ENCODE data around the gene KCNG1.

DNA sequence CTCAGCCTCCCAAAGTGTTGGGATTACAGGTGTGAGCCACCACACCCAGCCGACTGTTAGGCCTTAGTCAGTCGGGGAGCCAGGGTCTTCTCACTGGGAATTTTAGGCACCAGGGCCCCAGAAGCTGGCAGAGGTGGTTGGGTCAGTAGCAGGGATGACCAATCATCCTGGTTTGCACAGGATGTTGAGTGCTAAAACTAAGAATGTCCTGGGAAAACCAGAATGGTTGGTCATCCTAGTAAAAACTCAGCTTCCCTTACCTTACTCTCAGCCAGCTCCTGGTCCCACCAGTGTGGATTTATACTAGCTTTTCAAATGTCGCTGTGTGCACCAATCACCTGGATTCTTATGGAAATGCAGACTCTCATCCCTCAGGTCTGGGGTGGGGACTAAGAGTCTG is 31.8 kb downstream of the KCNG1 start:
- TF ChIP-seq POLR2AphosphoS5 (IDR thresholded peaks at IDR 0.05; ENCODE audit: low read depth, low read length) (no peak), POLR2A (IDR thresholded peaks at IDR 0.05; ENCODE audit: low read depth, low read length) (no peak)
